SK-N-MC (cell line): Measurements from ENCODE around the gene PCNX2.

Experiments
- EZH2 ChIP-seq: fragments of 200-600 bp; sonication (generic); IDR thresholded peaks from one replicate; pipeline ENCODE4 v1.6.1; 2017; ENCODE audit warnings: antibody characterized with exemption
- POLR2AphosphoS5 ChIP-seq: IDR thresholded peaks from 2 replicates; pipeline ENCODE4 v1.6.1; 2012; ENCODE audit warnings: mild to moderate bottlenecking, low read depth, low read length, borderline replicate concordance

DNA sequence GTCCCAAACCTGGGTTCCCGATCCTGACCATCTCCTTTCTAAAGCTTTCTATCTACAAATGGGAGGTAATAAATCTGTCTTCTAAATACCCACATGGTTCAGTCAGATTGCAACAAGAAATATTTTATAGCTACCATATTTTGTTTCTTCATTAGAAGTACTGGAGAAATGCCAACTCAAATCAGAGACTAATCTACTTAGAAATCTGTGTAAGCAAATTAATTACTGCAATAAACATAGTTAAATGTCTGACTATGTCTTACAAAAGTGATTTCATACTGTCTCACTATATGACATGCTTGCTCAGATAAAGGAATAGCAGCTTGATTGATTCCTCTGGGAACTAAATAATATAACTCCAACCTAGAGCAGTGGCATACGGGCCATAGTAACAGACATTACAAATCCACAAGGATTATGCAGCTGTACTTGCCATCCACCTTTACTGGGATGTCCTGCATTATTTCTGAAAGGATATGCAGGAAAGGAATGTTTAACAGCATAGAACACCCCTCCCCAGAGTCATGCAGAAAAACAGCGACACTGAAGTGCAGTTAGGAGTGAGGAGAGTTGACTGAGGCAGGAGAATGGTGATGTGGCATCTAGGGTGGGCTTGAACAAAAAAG, 80.3 kb downstream of the PCNX2 start:
- no peak for TF ChIP-seq EZH2
- no peak for TF ChIP-seq POLR2AphosphoS5
